Measurements from ENCODE around the gene MTHFD1L.

The MTHFD1L gene

DNA sequence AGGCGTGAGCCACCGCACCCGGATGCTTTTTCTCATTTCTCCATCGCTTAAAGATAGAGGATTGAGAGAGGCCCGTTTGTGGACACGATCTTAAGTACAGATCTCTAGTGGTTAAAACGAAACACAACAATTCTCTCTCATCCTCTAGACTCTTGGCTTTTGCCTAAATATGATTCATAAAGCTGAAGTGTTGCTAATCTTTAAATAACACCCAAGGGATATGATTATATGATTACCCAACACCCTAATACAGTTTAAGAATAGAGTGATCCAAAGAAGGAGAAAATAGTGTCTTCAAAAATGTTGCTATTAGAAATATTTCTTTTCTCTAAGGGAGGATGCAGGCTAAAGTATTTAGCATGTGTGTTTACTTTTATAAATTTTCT lies 50.4 kb downstream of the MTHFD1L start:
- H3K27ac ChIP-seq, result no peak overlapping the region

DNA sequence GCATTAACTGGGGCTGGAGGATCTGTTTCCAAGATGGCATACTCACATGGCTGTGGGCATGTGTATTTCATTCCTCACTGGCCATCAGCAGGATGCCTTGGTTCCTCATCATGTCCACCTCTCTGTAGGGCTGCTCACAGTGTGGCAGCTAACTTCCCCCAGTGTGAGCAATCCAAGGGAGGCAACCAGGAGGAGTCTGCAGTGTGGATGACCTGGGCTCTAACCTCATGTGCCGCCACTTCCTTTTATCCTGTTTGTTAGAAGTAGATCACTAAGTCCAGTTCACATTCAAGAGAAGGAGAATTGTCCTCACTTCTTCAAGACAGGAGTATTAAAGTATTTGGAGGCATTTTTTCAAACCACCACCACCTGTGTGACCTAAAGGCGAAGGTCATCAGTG lies 54.4 kb downstream of the MTHFD1L start:
- TF ChIP-seq, protein P1, sequence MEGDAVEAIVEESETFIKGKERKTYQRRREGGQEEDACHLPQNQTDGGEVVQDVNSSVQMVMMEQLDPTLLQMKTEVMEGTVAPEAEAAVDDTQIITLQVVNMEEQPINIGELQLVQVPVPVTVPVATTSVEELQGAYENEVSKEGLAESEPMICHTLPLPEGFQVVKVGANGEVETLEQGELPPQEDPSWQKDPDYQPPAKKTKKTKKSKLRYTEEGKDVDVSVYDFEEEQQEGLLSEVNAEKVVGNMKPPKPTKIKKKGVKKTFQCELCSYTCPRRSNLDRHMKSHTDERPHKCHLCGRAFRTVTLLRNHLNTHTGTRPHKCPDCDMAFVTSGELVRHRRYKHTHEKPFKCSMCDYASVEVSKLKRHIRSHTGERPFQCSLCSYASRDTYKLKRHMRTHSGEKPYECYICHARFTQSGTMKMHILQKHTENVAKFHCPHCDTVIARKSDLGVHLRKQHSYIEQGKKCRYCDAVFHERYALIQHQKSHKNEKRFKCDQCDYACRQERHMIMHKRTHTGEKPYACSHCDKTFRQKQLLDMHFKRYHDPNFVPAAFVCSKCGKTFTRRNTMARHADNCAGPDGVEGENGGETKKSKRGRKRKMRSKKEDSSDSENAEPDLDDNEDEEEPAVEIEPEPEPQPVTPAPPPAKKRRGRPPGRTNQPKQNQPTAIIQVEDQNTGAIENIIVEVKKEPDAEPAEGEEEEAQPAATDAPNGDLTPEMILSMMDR (conservative IDR thresholded peaks at IDR 0.05), result no peak
- H3K27ac ChIP-seq, result no peak overlapping the region

More for the DNA sequence above, 50.4 kb downstream of the MTHFD1L start:
- TF ChIP-seq, protein P1 (conservative IDR thresholded peaks at IDR 0.05), result no peak

DNA sequence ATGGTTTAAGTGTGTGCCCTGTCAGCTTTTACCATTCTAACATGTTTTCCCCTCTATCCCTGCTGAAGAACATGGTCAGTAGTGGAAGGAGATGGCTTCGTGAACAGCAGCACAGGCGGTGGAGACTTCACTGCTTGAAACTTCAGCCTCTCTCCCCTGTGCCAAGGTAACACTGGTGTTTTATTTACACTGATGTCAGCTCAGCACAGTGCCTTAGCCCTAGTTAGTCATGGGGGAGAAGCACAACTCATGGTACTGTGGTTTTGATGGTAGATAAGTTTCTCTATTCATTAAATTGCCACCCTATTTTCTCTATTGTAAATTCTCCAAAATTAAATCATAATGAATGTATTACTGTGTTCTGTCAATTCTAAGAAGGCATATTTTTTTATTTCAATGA lies 56.6 kb downstream of the MTHFD1L start:
- TF ChIP-seq, protein P1 (conservative IDR thresholded peaks at IDR 0.05), result no peak
- H3K27ac ChIP-seq, result no peak overlapping the region

DNA sequence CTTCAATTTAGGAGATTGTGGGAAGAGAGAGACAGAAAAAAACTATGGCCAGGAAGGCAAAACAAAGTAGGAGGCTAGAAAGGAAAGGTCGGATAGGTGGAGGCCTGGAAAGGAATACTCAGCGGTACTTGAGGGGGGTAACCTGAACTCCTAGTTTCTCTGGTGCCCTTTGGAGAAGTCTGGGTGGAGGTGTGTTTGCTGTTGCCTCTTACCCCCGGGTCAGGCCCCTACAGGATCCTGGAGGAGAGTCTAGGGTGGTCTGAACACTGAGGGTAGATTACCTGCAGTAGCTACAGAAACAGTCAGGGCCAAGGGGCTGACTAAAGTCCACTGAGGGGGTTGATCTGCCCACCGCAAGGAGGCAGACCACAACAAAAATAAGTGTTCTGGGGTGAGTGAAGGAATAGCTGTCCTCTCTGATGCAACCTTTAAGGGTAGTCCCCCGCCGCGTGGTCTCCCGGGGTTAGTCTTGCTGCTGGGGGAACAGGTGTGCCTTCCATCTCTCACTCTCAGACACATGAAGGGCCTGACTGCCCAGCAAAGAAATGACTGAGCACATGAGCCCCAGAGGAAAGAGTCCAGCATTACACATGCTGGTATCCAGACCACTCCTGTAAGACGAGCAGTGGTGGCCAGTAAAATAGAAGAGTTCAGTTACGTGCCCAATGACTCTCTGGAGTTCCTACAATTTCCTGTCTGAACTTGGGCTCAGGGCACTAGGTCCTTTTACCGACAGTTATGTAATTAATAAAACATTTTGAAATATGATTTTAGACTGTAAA lies 59.5 kb downstream of the MTHFD1L start:
- TF ChIP-seq, protein P1 (conservative IDR thresholded peaks at IDR 0.05), result no peak
- peak overlapping the region; percentile 68; the same call in 1 of the 2 replicates for H3K27ac ChIP-seq

DNA sequence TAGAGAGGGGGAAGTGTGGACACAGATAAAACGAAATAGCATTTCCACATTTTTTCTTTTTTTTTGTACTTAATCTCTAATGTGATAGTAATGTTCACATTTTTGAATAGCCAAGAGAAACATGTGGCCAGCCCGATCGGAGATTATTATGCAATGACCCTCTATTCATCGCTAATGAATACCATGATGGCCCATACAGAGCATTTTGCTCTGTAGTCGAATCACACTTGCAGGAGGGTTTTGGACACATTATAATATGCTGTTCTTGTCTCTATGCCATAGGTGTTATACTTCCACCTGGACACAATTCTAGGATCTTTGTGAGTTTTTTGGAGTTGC lies 60.1 kb downstream of the MTHFD1L start:
- TF ChIP-seq, protein P1 (conservative IDR thresholded peaks at IDR 0.05), result no peak
- H3K27ac ChIP-seq, result peak overlapping the region; percentile 68

DNA sequence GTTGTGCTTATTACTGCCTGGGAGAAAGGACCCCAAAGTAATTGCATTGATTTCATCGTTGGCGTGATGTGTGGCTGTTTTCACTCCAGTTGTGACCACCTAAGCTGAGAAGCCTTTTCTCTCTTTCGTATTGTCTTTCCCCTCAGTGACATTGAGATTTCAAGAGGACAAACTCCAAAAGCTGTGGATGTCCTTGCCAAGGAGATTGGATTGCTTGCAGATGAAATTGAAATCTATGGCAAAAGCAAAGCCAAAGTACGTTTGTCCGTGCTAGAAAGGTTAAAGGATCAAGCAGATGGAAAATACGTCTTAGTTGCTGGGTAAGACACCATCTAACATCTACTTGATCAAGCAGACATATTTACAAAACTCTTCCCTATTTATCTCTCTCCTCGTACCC lies 60.5 kb downstream of the MTHFD1L start:
- TF ChIP-seq, protein P1 (conservative IDR thresholded peaks at IDR 0.05), result no peak
- peak overlapping the region; percentile 68 for H3K27ac ChIP-seq

DNA sequence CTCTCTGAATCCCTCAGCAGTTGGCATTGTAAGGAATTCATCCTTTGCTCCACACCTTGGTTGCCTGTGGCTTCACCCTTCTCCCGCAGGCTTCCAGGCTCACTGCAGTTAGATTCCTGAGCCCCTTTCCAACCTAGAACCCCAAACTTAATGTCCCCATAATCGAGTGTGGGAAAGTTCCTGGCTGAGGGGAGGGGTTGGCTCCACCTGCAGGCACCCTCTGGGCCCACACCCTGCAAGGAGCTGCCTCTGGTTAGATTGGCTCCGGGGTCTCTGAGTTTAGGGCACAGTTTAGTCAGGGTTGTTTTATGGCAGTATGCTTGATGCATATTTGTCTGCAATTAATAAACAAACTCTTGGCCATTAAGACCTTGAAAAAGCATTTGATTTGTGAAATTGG lies 63.4 kb downstream of the MTHFD1L start:
- TF ChIP-seq, protein P1 (conservative IDR thresholded peaks at IDR 0.05), result peak; percentile 48; the same call in 1 of the 2 replicates
- H3K27ac ChIP-seq, result peak overlapping the region; percentile 68; the same call in 1 of the 2 replicates
